PC-9 (cell line): ENCODE data around the gene WAPL.

ENCODE experiments used
- CTCF ChIP-seq: fragments of 200-600 bp; sonication (generic); conservative IDR thresholded peaks from 2 replicates; pipeline ENCODE4 v1.6.1; 2017; ENCODE audit warnings: mixed run types, antibody characterized with exemption, mild to moderate bottlenecking, moderate library complexity
- EZH2 ChIP-seq: fragments of 200-600 bp; sonication (generic); IDR thresholded peaks from 2 replicates; pipeline ENCODE4 v1.8.0; 2017; ENCODE audit warnings: antibody characterized with exemption, low read depth

DNA sequence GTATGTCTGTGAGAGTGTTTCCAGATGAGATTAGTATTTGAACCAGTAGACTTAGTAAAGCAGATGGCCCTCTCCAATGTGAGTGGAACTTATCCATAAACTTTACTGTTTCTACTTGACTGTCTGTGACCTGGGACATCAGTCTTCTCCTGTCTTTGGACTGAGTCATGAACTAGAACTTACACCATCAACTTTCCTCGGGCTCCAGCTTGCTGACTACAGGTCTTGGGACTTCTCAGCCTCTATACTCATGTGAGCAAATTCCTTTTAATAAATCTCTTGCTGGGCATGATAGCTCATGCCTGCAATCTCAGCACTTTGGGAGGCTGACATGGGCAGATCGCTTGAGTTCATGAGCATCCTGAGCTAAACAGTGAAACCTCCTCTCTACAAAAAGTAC is 25.7 kb upstream of the WAPL start:
- TF ChIP-seq CTCF (no peak), EZH2 (no peak)
